ENCODE data around the gene TGFA. TPM values are rescaled to one million over a fixed set of nuclear protein-coding genes. Genes with fewer than 3 reads are reported as not detected.

The TGFA gene
- polyA plus RNA-seq, 3 donors, result 16.1 to 20.4 (median 18.9) TPM

GRCh38 chr2:70527447-70528080 is 26.1 kb downstream of the TGFA start:
- DNase-seq, result no peak

GRCh38 chr2:70526126-70526525 is 27.5 kb downstream of the TGFA start:
- no peak for DNase-seq

- no peak for DNase-seq
These were observed 28.6 kb downstream of the TGFA start for GRCh38 chr2:70525032-70525431.

- DNase-seq, result no peak
These were observed 29.3 kb downstream of the TGFA start for GRCh38 chr2:70523996-70524965.

- no peak for DNase-seq
These were observed 30.0 kb downstream of the TGFA start for GRCh38 chr2:70523672-70523995.

- no peak for DNase-seq
These were observed 31.0 kb downstream of the TGFA start for GRCh38 chr2:70522627-70523026.

- no peak for DNase-seq
These were observed 32.8 kb downstream of the TGFA start for GRCh38 chr2:70520825-70521224.

- DNase-seq, result no peak
These were observed 34.2 kb downstream of the TGFA start for GRCh38 chr2:70519453-70519852.

- no peak for DNase-seq
These were observed 35.1 kb downstream of the TGFA start for GRCh38 chr2:70518557-70518956.

GRCh38 chr2:70517804-70518203 is 35.8 kb downstream of the TGFA start:
- DNase-seq, result no peak

- DNase-seq, result no peak
These were observed 37.0 kb downstream of the TGFA start for GRCh38 chr2:70516596-70516995.

- DNase-seq, result no peak
These were observed 37.7 kb downstream of the TGFA start for GRCh38 chr2:70515938-70516337.

- DNase-seq, result no peak
These were observed 39.0 kb downstream of the TGFA start for GRCh38 chr2:70514612-70515055.

GRCh38 chr2:70513738-70514137 is 39.9 kb downstream of the TGFA start:
- peak; percentile 85 for DNase-seq

GRCh38 chr2:70511971-70512729 is 41.5 kb downstream of the TGFA start:
- DNase-seq, result no peak

- no peak for DNase-seq
These were observed 43.3 kb downstream of the TGFA start for GRCh38 chr2:70510313-70510712.

- no peak for DNase-seq
These were observed 44.1 kb downstream of the TGFA start for GRCh38 chr2:70509565-70509964.

- no peak for DNase-seq
These were observed 44.7 kb downstream of the TGFA start for GRCh38 chr2:70508711-70509462.

GRCh38 chr2:70505613-70506391 is 47.8 kb downstream of the TGFA start:
- no peak for DNase-seq

GRCh38 chr2:70504750-70505149 is 48.9 kb downstream of the TGFA start:
- no peak for DNase-seq

- no peak for DNase-seq
These were observed 49.7 kb downstream of the TGFA start for GRCh38 chr2:70503896-70504295.

All from renal pelvis (tissue), 4 donors.